Epidermal melanocyte (primary cell): ENCODE measurements around the gene RND1.
"Not testable (repeated sequence)": the region's sequence is repeated elsewhere in the genome, so short reads cannot be mapped to it uniquely, and the experiment has no call there.

Experiments
- DNase-seq: peaks from one replicate; pipeline ENCODE4 v3.0.0; 2011; ENCODE audit warnings: low spot score; ENCODE audit not compliant: insufficient read length

The RND1 gene

DNA sequence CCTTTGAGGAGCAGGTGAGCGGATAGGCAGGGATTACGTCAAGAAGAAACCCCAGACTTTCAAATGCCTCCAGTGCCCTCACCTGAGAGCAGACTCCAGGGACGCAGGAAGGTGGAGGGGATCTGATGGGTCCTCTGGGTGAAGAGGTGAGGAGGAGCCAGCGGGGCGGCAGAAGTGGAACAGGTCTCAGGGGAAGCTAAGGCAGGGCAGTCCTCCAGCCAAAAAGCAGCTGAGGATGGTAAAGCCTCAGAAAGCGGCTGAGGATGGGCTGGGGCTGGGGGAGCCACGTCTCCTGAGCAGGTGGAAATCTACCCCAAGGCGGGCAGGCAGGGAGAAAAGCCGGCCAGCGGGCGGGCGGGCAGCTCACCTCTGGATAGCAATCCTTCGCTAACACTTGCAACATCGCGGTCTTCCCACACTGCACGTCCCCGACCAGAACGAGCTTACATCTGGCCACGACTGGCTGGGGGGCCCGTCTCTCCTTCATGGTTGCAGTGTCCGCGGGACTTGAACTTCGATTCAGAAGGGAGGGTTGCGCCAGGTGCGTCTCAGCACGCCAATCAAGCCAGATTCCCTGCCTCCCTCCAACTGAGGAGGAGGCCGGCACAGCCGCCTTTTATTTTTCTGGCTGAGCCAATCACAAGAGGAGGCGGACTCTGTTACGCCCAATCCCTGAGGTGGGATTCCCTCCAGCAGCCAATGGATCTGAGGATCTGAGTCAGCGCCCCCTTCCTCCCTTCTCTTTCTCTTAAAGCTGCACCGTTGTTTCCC lies at the start of gene RND1:
TSS of gene RND1 (minus strand) at position 590 of the 771 bp plus-strand sequence. CDS start at position 487, 103 bp downstream.
- DNase-seq: peak; percentile 81

DNA sequence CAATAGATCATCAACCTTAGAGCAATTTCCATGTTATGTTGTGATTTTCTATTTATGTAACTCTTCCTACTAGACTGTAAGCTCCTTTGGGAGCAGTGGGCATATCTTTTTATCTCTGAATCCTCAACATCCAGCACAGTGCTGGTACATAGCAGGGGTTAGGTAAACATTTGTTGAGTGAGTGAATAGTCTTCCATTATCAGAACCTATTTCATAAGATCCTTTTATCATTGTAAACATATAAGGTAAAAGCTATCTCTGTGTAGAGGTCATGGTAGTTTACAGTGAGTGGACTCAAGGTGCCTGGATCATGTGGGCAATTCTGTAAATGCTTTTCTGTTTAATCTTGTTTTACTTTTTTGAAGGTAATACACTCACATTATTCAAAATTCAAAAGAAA lies 44.5 kb upstream of the RND1 start:
- DNase-seq: no peak

DNA sequence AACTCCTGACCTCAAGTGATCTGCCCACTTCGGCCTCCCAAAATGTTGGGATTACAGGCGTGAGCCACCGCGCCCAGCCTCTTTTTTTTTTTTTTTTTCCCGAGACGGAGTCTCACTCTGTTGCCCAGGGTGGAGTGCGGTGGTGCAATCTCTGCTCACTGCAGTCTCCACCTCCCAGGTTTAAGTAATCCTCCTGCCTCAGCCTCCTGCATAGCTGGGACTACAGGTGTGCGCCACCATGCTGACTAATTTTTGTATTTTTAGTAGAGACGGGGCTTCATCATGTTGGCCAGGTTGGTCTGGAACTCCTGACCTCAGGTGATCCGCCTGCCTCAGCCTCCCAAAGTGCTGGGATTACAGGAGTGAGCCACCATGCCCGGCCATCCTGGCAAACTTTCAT lies 44.0 kb upstream of the RND1 start:
- DNase-seq: not testable (repeated sequence)

DNA sequence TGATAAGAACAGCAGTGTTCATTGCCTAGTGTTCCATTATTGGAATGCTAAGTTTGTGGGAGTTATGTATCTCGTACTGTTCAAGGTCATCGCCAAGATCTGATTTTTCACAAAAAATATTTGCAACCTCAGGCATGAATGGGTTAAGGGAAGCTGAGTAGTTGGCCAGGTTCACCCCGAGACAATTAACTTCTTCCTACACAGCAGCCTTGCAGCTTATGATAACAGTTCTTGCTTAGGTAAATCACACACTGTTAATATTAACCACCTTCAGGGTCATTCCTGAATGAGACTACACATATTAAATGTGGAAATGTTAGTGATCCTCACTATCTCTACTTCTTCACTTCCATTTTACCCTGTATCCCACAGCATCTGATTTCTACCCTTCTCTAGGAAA lies 41.6 kb upstream of the RND1 start:
- DNase-seq: no peak

DNA sequence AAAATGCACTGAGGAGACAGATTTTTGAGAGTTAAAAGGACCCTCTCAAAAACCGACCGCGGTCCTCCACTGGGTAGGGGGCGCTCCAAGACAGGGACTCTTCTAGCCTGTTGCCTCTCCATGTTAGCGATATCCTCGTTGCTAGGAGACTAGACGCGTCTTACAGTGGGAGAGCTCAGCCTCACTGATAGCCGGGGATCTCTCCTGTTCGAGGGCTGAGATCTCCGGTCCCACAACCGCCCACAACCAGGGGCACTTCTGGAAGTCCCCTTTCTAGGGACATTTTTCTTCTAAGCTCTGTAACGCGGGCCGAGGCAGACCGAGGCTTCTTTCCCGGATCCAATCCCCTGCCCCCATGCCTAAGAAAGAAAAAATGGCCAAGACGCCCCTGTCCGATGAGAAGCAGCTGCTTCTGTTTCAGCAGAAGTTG lies 38.3 kb upstream of the RND1 start:
- peak; percentile 79 for DNase-seq

DNA sequence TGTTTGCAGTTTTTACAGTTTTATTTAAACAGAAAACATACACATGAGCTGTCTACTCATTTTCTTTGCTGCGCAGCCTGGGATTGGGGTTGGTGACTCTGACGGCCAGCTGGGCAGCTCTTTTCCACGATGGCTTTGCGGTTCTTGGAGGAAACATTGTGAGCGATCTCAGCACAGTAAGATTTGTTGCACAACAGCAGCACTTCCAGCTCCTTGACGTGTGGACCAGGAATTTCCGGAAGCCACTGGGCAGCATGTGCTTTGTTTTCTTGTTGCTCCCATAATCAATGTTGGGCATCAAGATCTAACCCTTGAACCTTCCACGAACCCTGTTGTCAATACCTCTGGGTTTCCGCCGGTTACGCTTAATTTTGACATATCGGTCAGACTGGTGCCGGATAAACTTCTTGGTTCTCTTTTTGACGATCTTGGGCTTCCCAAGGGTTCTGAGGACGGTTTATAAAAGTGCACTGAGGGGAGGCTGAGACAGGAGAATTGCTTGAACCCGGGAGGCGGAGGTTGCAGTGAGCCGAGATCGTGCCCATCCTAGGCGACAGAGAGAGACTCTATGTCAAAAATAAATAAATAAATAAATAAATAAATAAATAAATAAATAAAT lies 37.8 kb upstream of the RND1 start:
- DNase-seq: no peak

DNA sequence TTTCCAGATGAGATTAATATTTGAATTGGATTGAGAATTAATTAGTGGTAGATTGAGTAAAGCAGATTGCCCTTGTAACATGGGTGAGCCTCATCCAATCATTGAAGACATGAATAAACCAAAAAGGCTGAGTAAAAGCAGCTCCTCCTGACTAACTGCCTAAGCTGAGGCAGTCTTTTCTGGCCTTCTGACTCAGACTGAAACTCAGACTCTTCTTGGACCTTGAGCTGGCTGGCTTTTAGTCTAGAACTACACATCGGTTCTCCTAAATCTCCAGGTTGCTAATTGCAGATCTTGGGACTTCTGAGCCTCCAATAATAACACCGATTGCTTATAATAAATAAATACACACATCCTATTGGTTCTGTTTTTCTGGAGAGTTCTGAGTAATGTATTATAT lies 35.6 kb upstream of the RND1 start:
- no peak for DNase-seq

DNA sequence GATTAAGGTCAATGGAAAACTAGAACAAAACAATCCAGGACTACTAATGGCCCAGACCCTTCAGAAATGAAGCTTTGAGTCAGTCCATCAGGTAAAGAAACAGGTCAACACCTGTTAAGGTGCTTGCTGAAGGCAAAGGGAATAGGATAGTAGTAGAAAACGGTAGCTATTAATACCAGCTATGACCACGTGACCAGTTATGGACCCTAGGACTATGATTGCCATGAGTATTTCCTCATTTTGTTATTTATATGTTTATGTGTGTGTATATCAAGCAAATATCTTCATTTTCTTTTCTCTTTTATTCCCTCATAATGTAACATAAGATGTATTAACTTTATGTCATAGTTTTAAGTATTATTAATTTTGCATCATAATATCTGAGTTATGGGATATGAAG lies 34.0 kb upstream of the RND1 start:
- DNase-seq: no peak

DNA sequence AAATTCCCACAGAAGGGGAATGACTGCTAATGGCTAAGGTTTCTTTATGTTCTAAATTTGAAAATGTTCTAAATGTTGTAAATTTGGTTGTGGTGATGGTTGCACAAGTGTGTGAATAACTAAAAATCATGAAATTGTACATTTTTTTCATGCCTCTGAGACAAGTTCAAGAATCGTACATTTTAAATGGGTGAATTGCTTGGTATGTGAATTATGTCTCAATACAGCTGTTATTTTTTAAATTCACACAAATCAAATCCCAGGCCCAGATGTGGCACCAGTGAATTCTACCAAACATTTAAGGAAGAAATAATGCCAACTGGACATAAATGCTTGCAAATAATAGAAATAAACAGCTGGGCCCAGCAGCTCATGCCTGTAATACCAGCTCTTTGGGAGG lies 28.6 kb upstream of the RND1 start:
- no peak for DNase-seq

DNA sequence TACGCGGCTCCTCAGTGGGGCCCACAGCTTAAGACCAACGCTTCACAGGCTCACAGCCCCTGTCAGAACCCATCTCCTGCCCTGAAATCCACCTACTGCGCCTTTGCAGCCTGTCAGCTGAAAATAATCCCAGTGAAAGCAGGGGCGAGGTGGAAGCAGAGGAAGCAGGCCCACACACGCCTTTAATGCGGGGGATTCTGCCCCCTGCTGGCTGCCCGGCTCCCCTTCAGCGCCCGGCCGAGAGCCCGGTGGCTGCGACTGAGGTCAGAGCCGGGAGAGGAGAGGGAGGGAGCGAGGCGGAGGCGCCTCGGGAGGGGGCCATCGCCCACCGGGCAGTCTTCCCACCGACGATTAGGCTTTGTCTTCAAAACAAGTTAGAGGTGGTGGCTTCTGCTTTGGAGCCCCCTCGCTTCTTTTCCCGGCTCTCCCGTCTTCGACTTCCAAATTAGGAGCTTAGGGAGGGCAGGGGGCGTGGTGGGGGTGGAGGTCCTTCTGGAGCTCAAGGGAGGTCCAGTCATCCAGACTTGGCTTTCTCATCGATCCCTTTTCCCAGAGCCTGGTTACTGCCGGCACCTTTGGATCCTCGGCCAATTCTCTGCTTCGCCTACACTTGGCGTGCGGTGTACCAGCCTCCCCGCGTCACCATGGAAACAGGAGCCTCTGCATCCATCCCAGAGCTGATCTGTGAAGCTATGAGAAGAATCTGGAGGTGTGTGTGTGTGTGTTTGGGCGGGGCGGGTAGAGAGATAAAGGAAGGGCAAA lies 25.2 kb upstream of the RND1 start:
- no peak for DNase-seq

DNA sequence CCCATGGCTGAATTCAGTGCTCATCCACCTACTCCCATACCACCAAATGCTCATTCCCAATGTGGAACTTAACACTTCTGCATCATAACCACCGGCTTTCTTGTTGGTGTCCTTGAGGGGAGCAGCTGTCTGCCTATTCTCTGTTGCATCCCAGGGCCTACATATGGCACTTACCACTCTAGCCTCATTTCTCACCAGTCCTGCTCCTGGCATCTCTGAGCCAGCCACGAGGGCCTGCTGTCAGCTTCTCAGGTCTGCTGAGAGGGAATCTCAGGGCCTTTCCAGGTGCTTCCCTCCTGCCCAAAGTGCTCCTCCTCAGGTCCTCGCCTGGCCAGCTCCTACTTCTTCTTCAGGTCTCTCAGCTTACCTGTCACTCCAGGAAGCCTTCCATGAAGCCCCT lies 24.0 kb upstream of the RND1 start:
- DNase-seq: no peak

DNA sequence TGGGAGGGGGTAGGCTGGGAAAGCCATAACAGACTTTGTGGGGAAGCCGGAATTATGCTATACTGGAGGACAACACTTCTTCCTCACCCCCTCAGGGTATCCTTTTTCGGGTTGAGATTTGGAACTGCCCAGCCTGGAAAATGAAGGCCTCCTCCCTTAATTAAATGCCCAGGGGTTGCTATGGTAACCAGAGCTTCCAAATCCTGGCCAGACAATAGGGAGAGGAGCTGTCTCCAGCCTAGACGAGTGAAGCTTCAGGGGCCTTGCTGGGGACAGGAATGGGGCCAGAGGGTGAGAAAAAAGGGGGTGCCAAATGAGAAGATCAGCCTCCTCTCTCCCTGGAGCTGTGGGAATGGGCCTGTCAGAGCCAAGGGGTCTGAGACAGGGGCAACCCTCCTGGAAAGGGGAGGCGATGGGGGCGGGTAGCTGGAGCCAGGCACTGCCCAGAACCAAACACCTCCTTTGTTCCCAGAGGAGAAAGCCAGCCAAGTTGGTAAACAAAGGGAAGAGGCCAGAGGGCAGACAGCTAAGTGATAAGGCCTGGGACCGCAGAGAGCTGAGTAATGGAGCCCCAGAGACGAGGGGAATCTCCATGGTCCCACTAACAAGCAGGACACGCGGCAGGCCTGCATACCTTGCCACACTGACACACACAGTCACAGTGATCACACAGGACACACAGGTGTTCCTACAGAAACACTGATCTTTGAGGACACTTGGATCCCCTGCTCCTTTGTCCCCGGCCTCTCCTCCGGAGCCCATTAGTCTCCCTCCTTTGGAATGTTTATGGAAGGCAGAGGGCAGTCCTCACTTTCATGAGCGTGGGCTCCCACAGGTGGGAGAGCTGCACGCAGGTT lies 17.9 kb upstream of the RND1 start:
- DNase-seq: no peak

DNA sequence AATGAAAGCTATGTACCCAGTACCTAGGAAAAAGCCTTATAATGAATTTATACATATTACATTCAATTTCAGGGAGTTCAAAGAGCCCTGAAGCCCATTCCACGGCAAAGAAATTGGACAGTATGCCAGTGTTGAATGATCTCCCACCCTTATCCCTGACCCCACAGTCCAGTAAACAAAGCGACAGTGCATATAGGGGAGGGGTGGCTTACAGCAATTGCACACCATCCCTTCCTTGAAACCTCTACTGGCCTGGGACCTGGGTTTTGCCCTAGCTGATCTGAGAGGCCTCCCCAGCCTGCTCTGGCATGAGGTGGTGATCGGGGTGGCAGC lies 17.3 kb upstream of the RND1 start:
- DNase-seq: no peak

DNA sequence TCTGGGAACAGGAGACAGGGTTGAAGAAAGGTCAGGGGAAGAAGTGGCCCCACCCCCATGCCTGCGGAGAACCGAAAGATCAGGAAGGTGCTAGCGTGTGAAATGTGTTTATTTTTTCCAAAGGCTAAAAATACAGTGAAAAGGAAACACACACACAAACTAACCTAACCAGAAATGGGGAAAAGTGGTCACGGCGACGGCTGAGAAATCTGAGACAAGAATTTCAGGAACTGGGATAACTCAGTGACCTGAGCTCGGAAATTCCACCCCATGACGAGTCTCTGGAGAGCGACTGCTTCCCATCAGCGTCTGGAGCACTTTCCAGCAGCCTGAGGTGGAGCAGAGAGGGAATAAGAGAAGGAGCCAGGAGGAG lies 16.6 kb upstream of the RND1 start:
- no peak for DNase-seq

DNA sequence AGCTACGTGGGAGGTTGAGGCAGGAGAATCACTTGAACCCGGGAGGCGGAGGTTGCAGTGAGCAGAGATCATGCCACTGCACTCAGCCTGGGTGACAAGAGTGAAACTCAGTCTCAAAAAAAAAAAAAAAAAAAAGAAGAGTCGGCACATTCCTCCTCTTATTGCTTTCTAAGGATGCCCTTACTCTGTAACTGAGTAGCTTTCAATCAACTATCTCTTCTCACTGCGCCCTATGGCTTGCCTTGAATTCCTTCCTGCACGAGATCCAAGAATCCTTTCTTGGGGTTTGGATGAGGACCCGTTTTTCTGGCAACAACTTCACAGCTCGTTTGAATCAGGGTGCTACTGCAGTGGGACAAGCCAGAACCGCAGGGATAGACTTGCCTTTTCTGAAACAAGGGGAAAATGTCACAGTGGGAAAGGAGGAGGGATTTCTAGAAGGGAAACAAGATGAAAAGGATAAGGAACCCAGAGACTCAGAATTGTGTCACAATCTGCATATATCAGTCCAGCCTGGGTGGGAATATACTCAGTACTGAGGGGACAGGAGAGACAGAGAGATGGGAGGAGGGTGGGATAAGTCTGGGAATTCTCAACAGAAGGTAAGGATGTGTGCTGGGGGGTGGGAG lies 16.1 kb upstream of the RND1 start:
- DNase-seq: no peak

DNA sequence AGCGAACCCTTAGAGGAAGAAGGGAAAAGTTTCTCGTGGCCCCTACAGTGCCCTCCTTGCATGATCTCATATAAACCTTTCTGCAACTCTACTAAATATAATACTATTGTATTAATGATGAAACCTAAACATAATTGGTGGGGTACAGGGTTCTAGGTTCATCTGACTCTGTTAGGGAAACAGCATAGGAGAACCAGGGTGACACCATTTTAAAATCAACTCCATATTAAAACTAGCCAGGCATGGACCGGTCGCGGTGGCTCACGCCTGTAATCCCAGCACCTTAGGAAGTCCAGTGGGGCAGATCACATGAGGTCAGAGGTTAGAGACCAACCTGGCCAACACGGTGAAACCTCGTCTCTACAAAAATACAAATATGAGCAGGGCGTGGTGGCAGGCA lies 15.0 kb upstream of the RND1 start:
- no peak for DNase-seq

DNA sequence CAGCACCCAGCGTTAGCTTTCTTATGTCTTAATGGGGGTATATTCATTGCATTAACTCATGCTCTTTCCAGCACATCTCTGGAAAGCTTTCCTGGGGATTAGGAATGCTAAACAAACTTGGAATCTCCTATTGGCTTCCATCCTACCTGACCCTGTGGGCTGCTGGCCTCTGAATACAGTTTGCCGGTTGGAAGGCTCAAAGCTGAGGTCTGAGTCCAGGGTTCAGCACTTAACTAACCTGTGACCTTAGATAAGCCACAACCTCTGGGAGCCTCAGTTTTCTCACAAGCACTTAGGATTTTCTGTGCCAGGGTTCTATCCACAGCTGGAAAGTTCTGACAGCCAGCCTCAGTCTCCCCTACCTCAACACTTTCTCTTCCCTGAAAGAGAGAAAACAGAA lies 12.9 kb upstream of the RND1 start:
- no peak for DNase-seq

DNA sequence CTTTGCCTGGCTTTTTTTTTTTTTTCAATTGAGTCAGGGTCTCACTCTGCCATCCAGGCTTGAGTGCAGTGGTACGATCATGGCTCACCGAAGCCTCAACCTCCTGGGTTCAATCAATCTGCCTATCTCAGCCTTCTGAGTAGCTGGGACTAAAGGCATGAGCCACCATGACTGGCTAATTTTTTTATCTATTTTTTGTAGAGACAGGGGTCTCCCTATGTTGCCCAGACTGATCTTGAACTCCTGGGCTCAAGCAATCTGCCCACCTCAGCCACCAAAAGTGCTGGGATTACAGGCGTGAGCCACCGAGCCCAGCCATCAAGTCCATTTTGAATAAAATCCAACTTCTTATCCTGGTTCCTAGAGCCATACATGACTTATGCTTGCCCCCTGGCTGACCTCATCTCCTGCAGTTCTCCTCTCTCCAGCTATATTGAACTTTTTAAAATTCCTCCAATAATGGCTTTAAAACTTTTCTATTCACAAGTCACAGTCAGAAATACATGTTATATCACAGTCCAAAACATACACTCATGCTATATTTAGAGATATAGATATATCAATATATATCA lies 10.4 kb upstream of the RND1 start:
- DNase-seq: no peak

DNA sequence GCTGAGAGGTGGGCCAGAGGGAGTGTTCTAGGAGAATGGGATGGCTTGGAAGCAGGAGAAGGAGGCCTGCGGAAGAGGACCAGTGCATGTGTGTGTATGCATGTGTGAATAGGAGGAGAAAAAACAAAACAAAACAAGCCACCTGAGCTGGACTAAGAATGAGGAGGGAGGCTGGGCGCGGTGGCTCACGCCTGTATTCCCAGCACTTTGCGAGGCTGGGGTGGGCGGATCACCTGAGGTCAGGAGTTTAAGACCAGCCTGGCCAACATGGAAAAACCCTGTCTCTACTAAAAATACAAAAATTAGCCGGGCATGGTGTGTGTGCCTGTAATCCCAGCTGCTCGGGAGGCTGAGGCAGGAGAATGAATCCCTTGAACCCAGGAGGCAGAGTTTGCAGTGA lies 7.9 kb upstream of the RND1 start:
- not testable (repeated sequence) for DNase-seq

DNA sequence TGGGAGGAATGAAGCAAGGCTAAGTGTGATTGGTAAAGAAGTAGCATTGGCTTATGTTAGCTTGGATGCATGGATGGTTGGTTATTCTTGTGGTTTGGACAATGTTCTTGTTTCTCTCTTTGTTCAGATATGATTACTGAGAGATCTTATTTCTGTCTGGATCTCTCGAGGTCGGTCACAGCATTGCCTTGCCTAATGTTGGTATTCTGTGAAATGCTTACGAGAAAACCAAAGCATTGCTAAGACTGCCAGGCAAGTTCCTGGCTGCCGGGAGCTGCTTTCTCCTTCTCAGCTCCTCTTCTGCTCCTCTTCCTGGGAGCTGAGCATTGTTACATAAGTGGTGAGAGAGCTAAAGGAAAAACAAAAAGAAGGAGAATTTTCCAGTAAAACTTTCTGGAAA lies 7.4 kb upstream of the RND1 start:
- DNase-seq: no peak

DNA sequence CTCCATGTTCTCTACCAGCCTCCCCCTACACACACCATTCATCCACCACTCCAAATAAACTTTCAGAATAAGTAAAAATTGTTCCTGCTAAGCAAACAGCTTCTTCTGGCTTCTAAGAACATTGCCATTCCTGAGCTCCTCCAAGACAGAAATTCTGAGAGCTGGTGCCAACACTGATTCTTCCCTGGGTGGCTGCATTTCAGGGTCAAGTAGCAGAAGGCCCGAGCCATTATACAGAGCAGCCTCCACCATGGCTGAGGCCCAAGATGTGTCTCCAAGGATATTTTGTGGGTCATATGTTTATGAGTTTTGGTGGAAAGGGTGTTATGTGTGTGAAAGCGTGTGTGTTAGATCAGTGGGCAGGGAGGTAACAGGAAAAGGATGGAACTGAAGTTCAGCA lies 3.5 kb upstream of the RND1 start:
- no peak for DNase-seq
